GM12878 (cell line): ENCODE results near the gene OGFOD3. TPM values are rescaled to one million over a fixed set of nuclear protein-coding genes. Genes with fewer than 3 reads are reported as not detected.

Source experiments
- ATAC-seq: fragments of 200-7000 bp; cut with Tn5 transposase; 3 replicates; pipeline ENCODE4 v1.9.1; 2020; ENCODE audit warnings: mild to moderate bottlenecking, moderate library complexity
- BruUV-seq: library from RNA; stranded (reverse); fragments of 400-500 nt; replicated peaks from 2 replicates; lab custom pipeline; 2021; lab: Mats Ljungman, UMichigan
- CTCF ChIA-PET: fragments of 300-600 bp; sonication (Branson Sonifier 250); formaldehyde crosslinking; extraction: SDS; loops from one replicate; lab custom pipeline; 2021; ENCODE audit warnings: inconsistent platforms; lab: Yijun Ruan, JAX
- POLR2A ChIA-PET: fragments of 350-600 bp; formaldehyde crosslinking; extraction: SDS; loops from one replicate; lab custom pipeline; 2021; ENCODE audit warnings: inconsistent platforms; lab: Charles Lee
- RAD21 ChIA-PET: fragments of 300-600 bp; sonication (Branson Sonifier 250); formaldehyde crosslinking; loops from one replicate; lab custom pipeline; 2023; ENCODE audit warnings: antibody characterized with exemption; ENCODE audit not compliant: unreplicated experiment; lab: Charles Lee
- SMC1A ChIA-PET: fragments of 300-600 bp; sonication (Branson Sonifier 250); formaldehyde crosslinking; loops from one replicate; lab custom pipeline; 2023; ENCODE audit not compliant: unreplicated experiment, uncharacterized antibody; lab: Charles Lee
- DNase-seq: peaks from one replicate; pipeline ENCODE4 v3.0.0-alpha.2; 2011; ENCODE audit warnings: low read depth, low spot score
- FAIRE-seq: peaks from 3 replicates; lab custom pipeline; 2011; peaks lifted over from hg19 to GRCh38; lab: Jason Lieb, UNC
- H2AFZ ChIP-seq: 2 replicates; pipeline ENCODE4 v1.6.0; 2011; ENCODE audit warnings: low read depth, low read length, control low read depth; ENCODE audit not compliant: control insufficient read depth
- H3K27ac ChIP-seq: 2 replicates; pipeline ENCODE4 v1.5.1; 2011; ENCODE audit warnings: control low read depth; ENCODE audit not compliant: control insufficient read depth, insufficient read depth
- H3K27me3 ChIP-seq, 2 experiments: replicated peaks in 1 of 2; 2 replicates each; pipeline versions ENCODE4 v1.6.0 to v1.6.1; 2011; ENCODE audit warnings: low read length in 1 of 2; ENCODE audit not compliant: control insufficient read depth in 2 of 2, insufficient read depth in 2 of 2
- H3K36me3 ChIP-seq, 2 experiments: 2 replicates each; pipeline ENCODE4 v1.5.1; 2011; ENCODE audit warnings: low read length in 1 of 2; ENCODE audit not compliant: control insufficient read depth in 2 of 2, insufficient read depth in 2 of 2
- H3K4me1 ChIP-seq: 2 replicates; pipeline ENCODE4 v1.6.1; 2011; ENCODE audit warnings: mild to moderate bottlenecking, low read length, moderate library complexity, mixed read lengths; ENCODE audit not compliant: control insufficient read depth, insufficient read depth
- H3K4me2 ChIP-seq: 2 replicates; pipeline ENCODE4 v1.6.0; 2011; ENCODE audit warnings: control low read depth; ENCODE audit not compliant: control insufficient read depth, insufficient read depth
- H3K4me3 ChIP-seq: fragments of 200-600 bp; sonication (generic); 2 replicates; pipeline ENCODE4 v1.5.1; 2016
- H3K79me2 ChIP-seq: 2 replicates; pipeline ENCODE4 v1.6.0; 2011; ENCODE audit warnings: low read length; ENCODE audit not compliant: control insufficient read depth, insufficient read depth
- H3K9ac ChIP-seq: 2 replicates; pipeline ENCODE4 v1.8.0; 2011; ENCODE audit warnings: low read length, control low read depth, mixed read lengths; ENCODE audit not compliant: control insufficient read depth, insufficient read depth
- H3K9me3 ChIP-seq: replicated peaks from 3 replicates; pipeline ENCODE4 v1.5.1; 2011; ENCODE audit warnings: mild to moderate bottlenecking, low read length; ENCODE audit not compliant: control insufficient read depth, insufficient read depth
- H4K20me1 ChIP-seq: 2 replicates; pipeline ENCODE4 v1.6.0; 2011; ENCODE audit not compliant: control insufficient read depth, insufficient read depth
- ATF3 ChIP-seq: IDR thresholded peaks from 2 replicates; pipeline ENCODE4 v1.6.1; 2011; ENCODE audit warnings: low read depth, mild to moderate bottlenecking, low read length, moderate library complexity, borderline replicate concordance; ENCODE audit errors: extremely low read depth
- CHD2 ChIP-seq: IDR thresholded peaks from 2 replicates; pipeline ENCODE4 v1.6.1; 2011; ENCODE audit warnings: low read depth, low read length, improper control_type of control experiment, borderline replicate concordance
- EP300 ChIP-seq, 2 experiments: fragments of 150-350 bp in 1 of 2; IDR thresholded peaks; 2 replicates each; pipeline ENCODE4 v1.6.1; 2011 to 2012; ENCODE audit warnings: low read depth in 2 of 2, low read length in 2 of 2, borderline replicate concordance in 1 of 2, improper control_type of control experiment in 1 of 2, inconsistent platforms in 1 of 2; ENCODE audit not compliant: control insufficient read depth in 1 of 2
- ETV6 ChIP-seq, 2 experiments: fragments of 450-650 bp in 1 of 2; IDR thresholded peaks in 1 of 2; conservative IDR thresholded peaks in 1 of 2; 2 replicates each; pipeline ENCODE4 v1.6.1; 2014; ENCODE audit warnings: antibody characterized with exemption in 1 of 2, borderline replicate concordance in 1 of 2, low read depth in 1 of 2, mild to moderate bottlenecking in 1 of 2, moderate library complexity in 1 of 2
- JUNB ChIP-seq: IDR thresholded peaks from 2 replicates; pipeline ENCODE4 v1.6.1; 2016; ENCODE audit warnings: antibody characterized with exemption, mild to moderate bottlenecking
- LARP7 ChIP-seq: fragments of 450-650 bp; IDR thresholded peaks from 2 replicates; pipeline ENCODE4 v1.6.1; 2017; ENCODE audit warnings: mild to moderate bottlenecking
- NFXL1 ChIP-seq: fragments of 450-650 bp; IDR thresholded peaks from 2 replicates; pipeline ENCODE4 v1.6.1; 2017; ENCODE audit warnings: antibody characterized with exemption, mild to moderate bottlenecking, borderline replicate concordance
- NR2C1 ChIP-seq: fragments of 450-650 bp; IDR thresholded peaks from 2 replicates; pipeline ENCODE4 v1.6.1; 2017; ENCODE audit warnings: antibody characterized with exemption, mild to moderate bottlenecking, moderate library complexity
- TCF3 ChIP-seq: IDR thresholded peaks from 2 replicates; pipeline ENCODE4 v1.6.1; 2012; ENCODE audit warnings: low read depth, mild to moderate bottlenecking, low read length, borderline replicate concordance; ENCODE audit not compliant: insufficient read depth
- ZNF24 ChIP-seq: fragments of 450-650 bp; IDR thresholded peaks from 2 replicates; pipeline ENCODE4 v1.6.1; 2017; ENCODE audit warnings: antibody characterized with exemption, mild to moderate bottlenecking
- ZNF274 ChIP-seq: IDR thresholded peaks from one replicate; pipeline ENCODE4 v1.8.0; 2011; ENCODE audit not compliant: insufficient read length, insufficient read depth
- WGBS: methylation state at CpG from one replicate; pipeline ENCODE4 v1.1.6; 2016; ENCODE audit warnings: low lambda C conversion rate; ENCODE audit not compliant: insufficient replicate concordance, insufficient coverage; ENCODE audit errors: missing lambda C conversion rate; 5-methylcytosine and 5-hydroxymethylcytosine counted together
- in situ Hi-C: fragments of 300-500 bp; cut with MboI; formaldehyde crosslinking; loops from 9 replicates; pipeline ENCODE4 v1.14.3; 2018; ENCODE audit warnings: mixed read lengths
- intact Hi-C: fragments of 100-400 bp; cut with micrococcal nuclease; formaldehyde crosslinking; loops from one replicate; pipeline ENCODE4 v1.14.2; 2022; ENCODE audit not compliant: unreplicated experiment
- polyA plus RNA-seq, 11 experiments: library from polyadenylated mRNA; depleted of rRNA in 4 of 11; unstranded in 6 of 11; stranded (reverse) in 5 of 11; fragments of >200 nt; fragmentation: Nextera tagmentation in 4 of 11; fragmentation: Illumina TruSeq in 1 of 11; extraction: Ambion mirVana in 4 of 11; extraction: Trizol in 1 of 11; gene quantifications; 1 replicate in 1 of 11; 2 replicates in 10 of 11; pipeline versions ENCODE4 v1.2.1 to v1.2.3, GENCODE V29; 2011 to 2016; ENCODE audit warnings: inconsistent platforms in 2 of 11, missing spikeins in 2 of 11, low read depth in 1 of 11
- total RNA-seq, 4 experiments: library from RNA; depleted of rRNA in 3 of 4; stranded (reverse); fragments of >200 nt in 3 of 4; fragmentation: Illumina TruSeq in 1 of 4; extraction: Trizol in 1 of 4; gene quantifications; 2 replicates each; pipeline versions ENCODE4 v1.2.1 to v1.2.3, GENCODE V29; 2013 to 2021
- TF ChIP-seq, protein P1 (sequence below): IDR thresholded peaks from 2 replicates; pipeline ENCODE4 v1.6.1; 2012; ENCODE audit warnings: low read depth, low read length, improper control_type of control experiment

OGFOD3 gene
- total and polyA plus RNA-seq, 10 of the 15 experiments (the other 5 are each of a cell fraction or from before 2014, with no cell fraction given): 0.48 to 28.4 (median 18.3) TPM

GRCh38 chr17:82354804-82355308, 63.5 kb downstream of the OGFOD3 start (continued):
- TF ChIP-seq CHD2 (no peak), JUNB (no peak), TCF3 (no peak), EP300 (IDR thresholded peaks at IDR 0.05; ENCODE audit: borderline replicate concordance in 1 of 2, control insufficient read depth in 1 of 2, low read depth in 2 of 2, low read length in 2 of 2) (no peak), ZNF274 (no peak), ETV6 (conservative IDR thresholded peaks at IDR 0.05 in 1 of 2, IDR thresholded peaks at IDR 0.05 in 1 of 2; ENCODE audit: borderline replicate concordance in 1 of 2, low read depth in 1 of 2) (no peak)
- TF ChIP-seq, all 136 proteins: peak for 0

- intact Hi-C loops: loop anchor here (5.0 kb wide), 1 partner anchor 139 kb away; no protein-coding TSS in a partner anchor
These were observed 64.9 kb downstream of the OGFOD3 start for GRCh38 chr17:82353484-82353883.

More at GRCh38 chr17:82353484-82353883, 64.9 kb downstream of the OGFOD3 start:
- in situ Hi-C loops: loop anchor here (5.0 kb wide), 2 partner anchors 54 to 199 kb away; no protein-coding TSS in a partner anchor
- no peak overlapping the region for H3K4me2 ChIP-seq
- H2AFZ ChIP-seq: no peak overlapping the region
- no peak overlapping the region for H3K9ac ChIP-seq
- H3K27me3 ChIP-seq: no peaks in the 10 kb centered on the region
- 49% methylated on average over 8 of the region's 8 CpGs for WGBS
- H3K4me3 ChIP-seq: no peak overlapping the region
- ATAC-seq (no peak), FAIRE-seq (no peak), DNase-seq (no peak)
- H3K36me3 ChIP-seq: no peaks in the 10 kb centered on the region
- POLR2A ChIA-PET: no interaction called here
- BruUV-seq: no TSS peak
- no peaks in the 10 kb centered on the region for H4K20me1 ChIP-seq
- no peaks in the 10 kb centered on the region for H3K79me2 ChIP-seq
- SMC1A ChIA-PET: interaction anchor here (0.8 to 1.0 kb wide), 2 partner anchors 46 to 96 kb away, joined by 3 to 5 read pairs; no protein-coding TSS in a partner anchor
- CTCF ChIA-PET: interaction anchor here (0.9 to 1.3 kb wide), 4 partner anchors 56 to 201 kb away, joined by 3 to 6 read pairs (median 4); no protein-coding TSS in a partner anchor
- H3K9me3 ChIP-seq: no peaks in the 10 kb centered on the region
- peaks cover 15% of the 10 kb centered on the region for H3K4me1 ChIP-seq
- TF ChIP-seq ATF3 (no peak), NR2C1 (no peak), NFXL1 (no peak), LARP7 (no peak), ZNF24 (no peak)
- TF ChIP-seq, protein P1, sequence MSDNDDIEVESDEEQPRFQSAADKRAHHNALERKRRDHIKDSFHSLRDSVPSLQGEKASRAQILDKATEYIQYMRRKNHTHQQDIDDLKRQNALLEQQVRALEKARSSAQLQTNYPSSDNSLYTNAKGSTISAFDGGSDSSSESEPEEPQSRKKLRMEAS: no peak
- RAD21 ChIA-PET: interaction anchor here (1.1 to 1.5 kb wide), 3 partner anchors 23 to 198 kb away, joined by 5 to 7 read pairs (median 5); partner anchors contain the start of gene HEXD
- H3K27ac ChIP-seq: no peak overlapping the region
